Measurements from ENCODE around the gene SSPN.
A peak's percentile ranks its signal among the peaks of the same experiment; 100 is the strongest.

Gene SSPN

DNA sequence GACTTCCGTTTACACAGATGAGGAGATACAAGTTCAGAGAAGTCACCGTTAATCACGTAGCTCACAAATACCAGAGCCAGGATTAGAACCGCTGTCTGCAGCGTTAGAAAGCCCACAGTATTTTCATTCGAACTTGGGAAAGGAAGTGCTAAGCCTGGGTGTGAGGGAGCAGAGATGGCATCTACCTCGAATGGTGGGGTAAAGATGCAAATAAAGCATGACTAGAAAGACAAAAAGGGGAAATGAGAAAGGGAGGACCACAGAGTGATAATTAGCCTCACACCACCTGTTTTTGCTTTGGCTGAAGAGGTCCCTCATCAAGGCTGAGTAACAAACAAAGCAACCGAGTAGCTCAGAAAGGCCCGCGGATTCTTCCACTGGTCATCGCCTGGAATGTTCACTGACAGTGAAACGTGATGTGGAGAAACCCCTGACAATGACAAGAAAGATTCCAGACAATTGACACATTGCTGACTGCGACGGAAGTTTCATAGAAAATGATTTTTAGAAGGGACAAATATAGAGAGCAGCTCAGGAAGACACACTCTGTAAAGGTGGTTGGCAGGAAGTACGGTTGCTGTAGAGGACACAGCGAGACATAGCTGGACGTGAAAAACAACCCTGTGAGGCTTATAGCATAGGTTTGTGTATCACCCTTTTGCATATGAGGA, 39.0 kb upstream of the SSPN start:
- TF ChIP-seq, protein P1, sequence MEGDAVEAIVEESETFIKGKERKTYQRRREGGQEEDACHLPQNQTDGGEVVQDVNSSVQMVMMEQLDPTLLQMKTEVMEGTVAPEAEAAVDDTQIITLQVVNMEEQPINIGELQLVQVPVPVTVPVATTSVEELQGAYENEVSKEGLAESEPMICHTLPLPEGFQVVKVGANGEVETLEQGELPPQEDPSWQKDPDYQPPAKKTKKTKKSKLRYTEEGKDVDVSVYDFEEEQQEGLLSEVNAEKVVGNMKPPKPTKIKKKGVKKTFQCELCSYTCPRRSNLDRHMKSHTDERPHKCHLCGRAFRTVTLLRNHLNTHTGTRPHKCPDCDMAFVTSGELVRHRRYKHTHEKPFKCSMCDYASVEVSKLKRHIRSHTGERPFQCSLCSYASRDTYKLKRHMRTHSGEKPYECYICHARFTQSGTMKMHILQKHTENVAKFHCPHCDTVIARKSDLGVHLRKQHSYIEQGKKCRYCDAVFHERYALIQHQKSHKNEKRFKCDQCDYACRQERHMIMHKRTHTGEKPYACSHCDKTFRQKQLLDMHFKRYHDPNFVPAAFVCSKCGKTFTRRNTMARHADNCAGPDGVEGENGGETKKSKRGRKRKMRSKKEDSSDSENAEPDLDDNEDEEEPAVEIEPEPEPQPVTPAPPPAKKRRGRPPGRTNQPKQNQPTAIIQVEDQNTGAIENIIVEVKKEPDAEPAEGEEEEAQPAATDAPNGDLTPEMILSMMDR (IDR thresholded peaks at IDR 0.05; ENCODE audit: insufficient read depth, low read depth, low read length, missing control alignments): no peak
- H3K4me3 ChIP-seq (ENCODE audit: low read length): no peak overlapping the region
- DNase-seq (ENCODE audit: low read depth): no peak

DNA sequence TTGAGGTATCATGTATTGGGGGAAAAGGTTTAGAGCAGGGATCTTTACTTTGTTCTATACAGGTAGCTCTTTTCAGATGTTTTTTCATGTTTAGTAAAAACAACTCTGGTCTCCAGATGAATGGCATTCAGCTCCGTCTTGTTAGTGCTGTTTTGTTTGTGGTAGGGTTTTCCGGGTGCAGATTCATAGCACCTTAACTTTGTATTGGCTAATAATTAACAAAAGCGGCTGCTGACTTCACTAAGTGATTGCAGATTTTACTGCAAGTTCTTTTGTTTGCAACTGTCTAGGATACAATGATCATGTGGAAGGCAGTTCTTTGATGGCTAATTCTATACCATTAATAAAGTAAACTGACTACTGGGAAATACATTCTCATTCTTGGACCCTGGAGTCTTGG, 38.4 kb upstream of the SSPN start:
- TF ChIP-seq, protein P1 (IDR thresholded peaks at IDR 0.05; ENCODE audit: insufficient read depth, low read depth, low read length, missing control alignments): no peak

GRCh38 chr12:26158078-26158764, 37.2 kb upstream of the SSPN start:
- TF ChIP-seq, protein P1 (IDR thresholded peaks at IDR 0.05; ENCODE audit: insufficient read depth, low read depth, low read length, missing control alignments): peak; percentile 33
- peak; percentile 86 for DNase-seq (ENCODE audit: low read depth)
- H3K4me3 ChIP-seq (ENCODE audit: low read length): no peak overlapping the region

More for the DNA sequence above, 38.4 kb upstream of the SSPN start:
- H3K4me3 ChIP-seq (ENCODE audit: low read length): no peak overlapping the region
- no peak for DNase-seq (ENCODE audit: low read depth)

- TF ChIP-seq, protein P1 (IDR thresholded peaks at IDR 0.05; ENCODE audit: insufficient read depth, low read depth, low read length, missing control alignments): no peak
- no peak for DNase-seq (ENCODE audit: low read depth)
- no peak overlapping the region for H3K4me3 ChIP-seq (ENCODE audit: low read length)
Observed at GRCh38 chr12:26162174-26162573, 33.2 kb upstream of the SSPN start.

- no peak overlapping the region for H3K4me3 ChIP-seq (ENCODE audit: low read length)
- DNase-seq (ENCODE audit: low read depth): no peak
- TF ChIP-seq, protein P1 (IDR thresholded peaks at IDR 0.05; ENCODE audit: insufficient read depth, low read depth, low read length, missing control alignments): no peak
Observed at GRCh38 chr12:26162905-26163304, 32.5 kb upstream of the SSPN start.

- TF ChIP-seq, protein P1 (IDR thresholded peaks at IDR 0.05; ENCODE audit: insufficient read depth, low read depth, low read length, missing control alignments): no peak
- DNase-seq (ENCODE audit: low read depth): peak; percentile 29
- no peak overlapping the region for H3K4me3 ChIP-seq (ENCODE audit: low read length)
Observed at GRCh38 chr12:26164118-26164517, 31.3 kb upstream of the SSPN start.
